Astrocyte (in vitro differentiated cells and primary cell): ENCODE results near the gene IDI1. TPM values are rescaled to one million over a fixed set of nuclear protein-coding genes. Genes with fewer than 3 reads are reported as not detected.

Source experiments
- DNase-seq: peaks from one replicate; pipeline ENCODE4 v3.0.0-alpha.2; 2010; ENCODE audit warnings: low read depth
- FAIRE-seq: peaks from 2 replicates; lab custom pipeline; 2011; peaks lifted over from hg19 to GRCh38; lab: Jason Lieb, UNC
- H2AFZ ChIP-seq: 2 replicates; pipeline ENCODE4 v1.6.0; 2012; ENCODE audit warnings: low read depth, low read length, inconsistent platforms
- H3K27ac ChIP-seq: 2 replicates; pipeline ENCODE4 v1.5.1; 2011; ENCODE audit warnings: low read depth, low read length, inconsistent platforms
- H3K27me3 ChIP-seq: 2 replicates; pipeline ENCODE4 v1.6.0; 2011; ENCODE audit warnings: low read length, inconsistent platforms; ENCODE audit not compliant: insufficient read depth
- H3K36me3 ChIP-seq: 2 replicates; pipeline ENCODE4 v1.5.1; 2011; ENCODE audit warnings: low read length, inconsistent platforms; ENCODE audit not compliant: insufficient read depth
- H3K4me1 ChIP-seq: 2 replicates; pipeline ENCODE4 v1.5.1; 2011; ENCODE audit warnings: low read length, inconsistent platforms; ENCODE audit not compliant: insufficient read depth
- H3K4me2 ChIP-seq: 2 replicates; pipeline ENCODE4 v1.6.0; 2012; ENCODE audit warnings: low read length, inconsistent platforms
- H3K4me3 ChIP-seq: 2 replicates; pipeline ENCODE4 v1.5.1; 2011; ENCODE audit warnings: low read depth, mild to moderate bottlenecking, low read length, inconsistent platforms; ENCODE audit not compliant: insufficient read depth
- H3K79me2 ChIP-seq: 2 replicates; pipeline ENCODE4 v1.6.0; 2012; ENCODE audit warnings: mild to moderate bottlenecking, low read length, inconsistent platforms; ENCODE audit not compliant: insufficient read depth
- H3K9ac ChIP-seq: 2 replicates; pipeline ENCODE4 v1.6.0; 2012; ENCODE audit warnings: mild to moderate bottlenecking, low read length, inconsistent platforms
- H3K9me3 ChIP-seq: 2 replicates; pipeline ENCODE4 v1.5.1; 2012; ENCODE audit warnings: low read depth, mild to moderate bottlenecking, low read length, inconsistent platforms; ENCODE audit not compliant: insufficient read depth
- H4K20me1 ChIP-seq: 2 replicates; pipeline ENCODE4 v1.6.0; 2012; ENCODE audit warnings: low read length, inconsistent platforms; ENCODE audit not compliant: insufficient read depth
- H3K27ac Mint-ChIP-seq: one replicate; pipeline ENCODE4 v1.8.0; 2021; ENCODE audit warnings: mild to moderate bottlenecking, mixed read lengths; ENCODE audit not compliant: unreplicated experiment
- H3K27me3 Mint-ChIP-seq: one replicate; pipeline ENCODE4 v1.8.0; 2021; ENCODE audit warnings: low read depth, mixed read lengths; ENCODE audit not compliant: unreplicated experiment
- H3K36me3 Mint-ChIP-seq: one replicate; pipeline ENCODE4 v1.8.0; 2021; ENCODE audit warnings: low read depth, mixed read lengths; ENCODE audit not compliant: unreplicated experiment
- H3K4me1 Mint-ChIP-seq: one replicate; pipeline ENCODE4 v1.8.0; 2021; ENCODE audit warnings: low read depth, mixed read lengths; ENCODE audit not compliant: unreplicated experiment
- H3K4me3 Mint-ChIP-seq: one replicate; pipeline ENCODE4 v1.8.0; 2021; ENCODE audit warnings: mild to moderate bottlenecking, moderate library complexity, mixed read lengths; ENCODE audit not compliant: unreplicated experiment
- H3K9me3 Mint-ChIP-seq: one replicate; pipeline ENCODE4 v1.8.0; 2021; ENCODE audit warnings: mild to moderate bottlenecking, mixed read lengths; ENCODE audit not compliant: unreplicated experiment
- CTCF ChIP-seq: IDR thresholded peaks from 2 replicates; pipeline ENCODE4 v1.5.1; 2011; ENCODE audit warnings: low read depth, mild to moderate bottlenecking, inconsistent platforms, low read length, moderate library complexity; ENCODE audit not compliant: insufficient read depth
- EZH2 ChIP-seq: IDR thresholded peaks from 2 replicates; pipeline ENCODE4 v1.6.1; 2012; ENCODE audit warnings: mild to moderate bottlenecking, low read length, inconsistent platforms; ENCODE audit not compliant: insufficient read depth
- total RNA-seq: library from RNA; stranded (reverse); gene quantifications from 2 replicates; pipeline ENCODE4 v1.2.1, GENCODE V29; 2021

Gene IDI1
- total RNA-seq, 1 donor from 2014 or later: 63.2 TPM

GRCh38 chr10:1096287-1096889 is 47.5 kb upstream of the IDI1 start:
- H3K27me3 ChIP-seq: no peaks in the 10 kb centered on the region
- peaks cover 19% of the 10 kb centered on the region for H3K36me3 Mint-ChIP-seq
- no peaks in the 10 kb centered on the region for H3K27me3 Mint-ChIP-seq
- H3K9me3 Mint-ChIP-seq: no peaks in the 10 kb centered on the region
- H3K79me2 ChIP-seq: peaks cover 15% of the 10 kb centered on the region
- H3K4me1 ChIP-seq: no peaks in the 10 kb centered on the region
- no peaks in the 10 kb centered on the region for H3K9me3 ChIP-seq
- H3K36me3 ChIP-seq: peaks cover 33% of the 10 kb centered on the region
- H3K4me2 ChIP-seq: no peak overlapping the region
- peaks cover 53% of the 10 kb centered on the region for H4K20me1 ChIP-seq
- no peak overlapping the region for H3K27ac Mint-ChIP-seq
- H3K27ac ChIP-seq: no peak overlapping the region
- FAIRE-seq: no peak
- H3K4me3 Mint-ChIP-seq: no peak overlapping the region
- no peak overlapping the region for H3K9ac ChIP-seq
- peaks cover 12% of the 10 kb centered on the region for H3K4me1 Mint-ChIP-seq
- no peak overlapping the region for H3K4me3 ChIP-seq
- DNase-seq: no peak
- TF ChIP-seq EZH2 (no peak), CTCF (no peak)
- H2AFZ ChIP-seq: no peak overlapping the region

DNA sequence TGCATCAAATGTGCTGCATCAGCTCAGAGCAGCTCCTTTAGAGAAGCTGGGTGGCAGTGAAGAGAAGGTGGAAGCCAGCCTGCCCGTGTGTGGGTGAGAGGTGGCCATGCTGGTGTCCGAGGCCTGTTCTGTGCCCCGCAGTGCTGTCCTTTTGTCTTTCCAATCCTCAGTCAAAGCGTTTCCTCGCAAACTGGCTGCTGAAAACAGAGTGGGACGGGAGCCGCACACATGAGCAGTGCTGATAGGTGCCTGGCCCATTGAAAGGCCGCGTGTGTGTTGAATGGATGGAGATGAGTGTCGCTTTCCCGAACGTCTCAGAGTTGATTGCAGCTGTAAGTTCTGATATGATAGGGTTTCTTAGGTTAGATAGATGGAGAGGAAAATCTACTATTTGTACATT is 46.6 kb upstream of the IDI1 start:
- no peaks in the 10 kb centered on the region for H3K27me3 Mint-ChIP-seq
- Histone ChIP-seq H3K4me1 (no peaks in the 10 kb centered on the region), H3K36me3 (peaks cover 37% of the 10 kb centered on the region), H3K4me2 (no peak overlapping the region), H3K9me3 (no peaks in the 10 kb centered on the region), H4K20me1 (peaks cover 45% of the 10 kb centered on the region), H3K79me2 (peaks cover 10% of the 10 kb centered on the region), H3K4me3 (no peak overlapping the region), H3K9ac (no peak overlapping the region), H3K27me3 (no peaks in the 10 kb centered on the region), H2AFZ (no peak overlapping the region), H3K27ac (no peak overlapping the region)
- peaks cover 7% of the 10 kb centered on the region for H3K4me1 Mint-ChIP-seq
- no peak for DNase-seq
- TF ChIP-seq EZH2: no peak
- TF ChIP-seq CTCF: no peak
- no peak for FAIRE-seq
- peaks cover 21% of the 10 kb centered on the region for H3K36me3 Mint-ChIP-seq
- H3K27ac Mint-ChIP-seq: no peak overlapping the region
- no peak overlapping the region for H3K4me3 Mint-ChIP-seq
- no peaks in the 10 kb centered on the region for H3K9me3 Mint-ChIP-seq
